H1 (cell line): ENCODE results near the gene PRKAB1. TPM values are rescaled to one million over a fixed set of nuclear protein-coding genes. Genes with fewer than 3 reads are reported as not detected.

Source experiments
- CTCF ChIA-PET: fragments of 300-600 bp; sonication (Branson Sonifier 250); formaldehyde crosslinking; loops from one replicate; lab custom pipeline; 2021; ENCODE audit not compliant: partially characterized antibody; lab: Charles Lee
- POLR2A ChIA-PET: fragments of 300-600 bp; sonication (Branson Sonifier 250); formaldehyde crosslinking; loops from one replicate; lab custom pipeline; 2021; ENCODE audit warnings: inconsistent platforms; ENCODE audit not compliant: partially characterized antibody; lab: Charles Lee
- DNase-seq, 2 experiments: peaks; one replicate each; pipeline versions ENCODE4 v3.0.0 to v3.0.0-alpha.2; 2010 to 2022; ENCODE audit warnings: low spot score in 2 of 2, low read depth in 1 of 2, mixed read lengths in 1 of 2
- FAIRE-seq: peaks from 2 replicates; lab custom pipeline; 2011; peaks lifted over from hg19 to GRCh38; lab: Jason Lieb, UNC
- H2AFZ ChIP-seq: 2 replicates; pipeline ENCODE4 v1.8.1; 2012; ENCODE audit warnings: low read length, inconsistent platforms
- H2AK5ac ChIP-seq: 2 replicates; pipeline ENCODE4 v1.6.1; 2013; ENCODE audit warnings: low read depth, low read length
- H2BK120ac ChIP-seq: replicated peaks from 2 replicates; pipeline ENCODE3; 2013; ENCODE audit warnings: low read depth, low read length, inconsistent platforms
- H2BK12ac ChIP-seq: 2 replicates; pipeline ENCODE4 v1.6.1; 2013; ENCODE audit warnings: low read depth, low read length
- H2BK15ac ChIP-seq: 2 replicates; pipeline ENCODE4 v1.6.1; 2013; ENCODE audit warnings: low read length
- H2BK20ac ChIP-seq: 2 replicates; pipeline ENCODE4 v1.6.1; 2013; ENCODE audit warnings: low read length
- H2BK5ac ChIP-seq: 2 replicates; pipeline ENCODE4 v1.6.1; 2013; ENCODE audit warnings: low read depth, low read length
- H3K14ac ChIP-seq: 2 replicates; pipeline ENCODE4 v1.6.1; 2013; ENCODE audit warnings: inconsistent platforms; ENCODE audit not compliant: insufficient read length
- H3K18ac ChIP-seq: 2 replicates; pipeline ENCODE4 v1.6.1; 2013; ENCODE audit warnings: low read length; ENCODE audit errors: extremely low read depth
- H3K23ac ChIP-seq: 2 replicates; pipeline ENCODE4 v1.6.1; 2013; ENCODE audit warnings: inconsistent platforms; ENCODE audit not compliant: insufficient read length
- H3K23me2 ChIP-seq: 2 replicates; pipeline ENCODE4 v1.6.1; 2013; ENCODE audit warnings: low read depth, low read length
- H3K27ac ChIP-seq: 2 replicates; pipeline ENCODE4 v1.6.1; 2011; ENCODE audit warnings: low read depth, low read length, inconsistent platforms
- H3K27me3 ChIP-seq, 4 experiments: replicated peaks in 1 of 4; 1 replicate in 1 of 4; 2 replicates in 3 of 4; pipeline versions ENCODE4 v1.6.1 to v1.8.1; 2011 to 2013; ENCODE audit warnings: low read length in 3 of 4, mild to moderate bottlenecking in 3 of 4, inconsistent platforms in 2 of 4, mixed read lengths in 2 of 4, moderate library complexity in 1 of 4; ENCODE audit not compliant: control insufficient read depth in 3 of 4, insufficient read depth in 3 of 4; ENCODE audit errors: extremely low read depth in 1 of 4
- H3K36me3 ChIP-seq, 4 experiments: 2 replicates each; pipeline versions ENCODE4 v1.6.1 to v1.8.1; 2011 to 2013; ENCODE audit warnings: mild to moderate bottlenecking in 4 of 4, low read length in 3 of 4, moderate library complexity in 2 of 4, control low read depth in 1 of 4, inconsistent platforms in 1 of 4; ENCODE audit not compliant: insufficient read depth in 4 of 4, control insufficient read depth in 2 of 4
- H3K4ac ChIP-seq: replicated peaks from 2 replicates; pipeline ENCODE3; 2013; ENCODE audit warnings: low read length, low read depth, mixed read lengths, inconsistent platforms; ENCODE audit not compliant: insufficient read length
- H3K4me1 ChIP-seq, 4 experiments: replicated peaks in 1 of 4; 1 replicate in 1 of 4; 2 replicates in 3 of 4; pipeline versions ENCODE4 v1.6.1 to v1.8.1; 2011 to 2013; ENCODE audit warnings: low read length in 3 of 4, inconsistent platforms in 2 of 4, mixed read lengths in 1 of 4; ENCODE audit not compliant: insufficient read depth in 4 of 4, control insufficient read depth in 3 of 4
- H3K4me2 ChIP-seq, 2 experiments: 2 replicates each; pipeline versions ENCODE4 v1.6.1 to v1.8.1; 2011 to 2013; ENCODE audit warnings: low read depth in 2 of 2, low read length in 2 of 2, control low read depth in 1 of 2, inconsistent platforms in 1 of 2, mild to moderate bottlenecking in 1 of 2; ENCODE audit not compliant: insufficient read depth in 1 of 2
- H3K4me3 ChIP-seq, 4 experiments: fragments of 200-600, 300-600 bp in 1 of 4; sonication (generic), shearing (Covaris generic), sonication (Bioruptor Twin) in 1 of 4; 2 replicates each; pipeline versions ENCODE4 v1.5.1 to v1.8.1; 2011 to 2016; ENCODE audit warnings: low read length in 4 of 4, low read depth in 3 of 4, control low read depth in 2 of 4, inconsistent platforms in 2 of 4, mild to moderate bottlenecking in 2 of 4, mixed read lengths in 1 of 4, moderate library complexity in 1 of 4; ENCODE audit not compliant: insufficient read depth in 2 of 4; ENCODE audit errors: extremely low read depth in 1 of 4
- H3K56ac ChIP-seq: replicated peaks from 2 replicates; pipeline ENCODE3; 2013; ENCODE audit warnings: low read depth, mild to moderate bottlenecking, mixed read lengths, low read length, inconsistent platforms; ENCODE audit not compliant: insufficient read length
- H3K79me1 ChIP-seq: 2 replicates; pipeline ENCODE4 v1.6.1; 2013; ENCODE audit warnings: low read depth, low read length, control low read depth
- H3K79me2 ChIP-seq, 2 experiments: 2 replicates each; pipeline versions ENCODE4 v1.6.1 to v1.8.1; 2012 to 2013; ENCODE audit warnings: low read length in 2 of 2, mild to moderate bottlenecking in 2 of 2, inconsistent platforms in 1 of 2; ENCODE audit not compliant: insufficient read depth in 2 of 2, control insufficient read depth in 1 of 2
- H3K9ac ChIP-seq, 4 experiments: replicated peaks in 1 of 4; 1 replicate in 1 of 4; 2 replicates in 3 of 4; pipeline versions ENCODE4 v1.6.1 to v1.8.1; 2011 to 2013; ENCODE audit warnings: low read depth in 3 of 4, low read length in 3 of 4, control low read depth in 2 of 4, mild to moderate bottlenecking in 2 of 4, moderate library complexity in 2 of 4, inconsistent platforms in 1 of 4; ENCODE audit errors: extremely low read depth in 1 of 4
- H3K9me3 ChIP-seq, 2 experiments: 2 replicates each; pipeline versions ENCODE4 v1.6.1 to v1.8.1; 2012 to 2013; ENCODE audit warnings: mild to moderate bottlenecking in 2 of 2, moderate library complexity in 2 of 2, control low read depth in 1 of 2, inconsistent platforms in 1 of 2, low read depth in 1 of 2, low read length in 1 of 2, mixed read lengths in 1 of 2; ENCODE audit not compliant: insufficient read depth in 2 of 2
- H4K20me1 ChIP-seq, 2 experiments: replicated peaks in 1 of 2; 2 replicates each; pipeline versions ENCODE3 to v1.8.1; 2011 to 2013; ENCODE audit warnings: inconsistent platforms in 2 of 2, low read length in 2 of 2, mild to moderate bottlenecking in 1 of 2; ENCODE audit not compliant: insufficient read depth in 2 of 2, control insufficient read depth in 1 of 2
- H4K5ac ChIP-seq: 2 replicates; pipeline ENCODE4 v1.6.1; 2013; ENCODE audit warnings: low read length, low read depth, mixed read lengths, inconsistent platforms; ENCODE audit not compliant: insufficient read length
- H4K8ac ChIP-seq: 2 replicates; pipeline ENCODE4 v1.8.0; 2013; ENCODE audit warnings: mild to moderate bottlenecking, moderate library complexity, low read length, inconsistent platforms; ENCODE audit not compliant: insufficient read depth; ENCODE audit errors: extremely low read depth
- H4K91ac ChIP-seq: replicated peaks from 2 replicates; pipeline ENCODE3; 2013; ENCODE audit warnings: low read length, mixed read lengths, inconsistent platforms; ENCODE audit not compliant: insufficient read length
- ASH2L ChIP-seq: fragments of 200-600, 300-600 bp; sonication (generic); IDR thresholded peaks from one replicate; pipeline ENCODE4 v1.7.1; 2017; ENCODE audit warnings: low read length
- FOSL1 ChIP-seq: IDR thresholded peaks from 2 replicates; pipeline ENCODE4 v1.6.1; 2011; ENCODE audit warnings: mild to moderate bottlenecking, low read depth, low read length, moderate library complexity; ENCODE audit not compliant: insufficient read depth
- RNF2 ChIP-seq: fragments of 200-900, 300-1000 bp; sonication (generic); IDR thresholded peaks from 2 replicates; pipeline ENCODE4 v1.7.1; 2016; ENCODE audit warnings: borderline replicate concordance, low read depth, mild to moderate bottlenecking, antibody characterized with exemption, low read length; ENCODE audit not compliant: poor library complexity, severe bottlenecking; ENCODE audit errors: missing control alignments
- USF2 ChIP-seq: IDR thresholded peaks from 2 replicates; pipeline ENCODE4 v1.6.1; 2011; ENCODE audit warnings: low read length, improper control_type of control experiment
- WGBS, 2 experiments: shearing (Covaris generic) in 1 of 2; methylation state at CpG; one replicate each; pipeline versions ENCODE4 v1.1.6 to v1.1.7; 2013 to 2015; ENCODE audit warnings: low lambda C conversion rate in 2 of 2, mixed read lengths in 2 of 2, inconsistent platforms in 1 of 2, low coverage in 1 of 2, missing lambda C conversion rate in 1 of 2; ENCODE audit not compliant: insufficient replicate concordance in 2 of 2, insufficient coverage in 1 of 2, insufficient read length in 1 of 2; ENCODE audit errors: extremely low coverage in 1 of 2, missing lambda C conversion rate in 1 of 2; 5-methylcytosine and 5-hydroxymethylcytosine counted together
- polyA plus RNA-seq, 7 experiments: library from polyadenylated mRNA; depleted of rRNA in 3 of 7; stranded (reverse) in 5 of 7; unstranded in 2 of 7; fragments of >200 nt in 5 of 7; fragments of 200-250 nt in 2 of 7; gene quantifications; 1 replicate in 5 of 7; 2 replicates in 1 of 7; 4 replicates in 1 of 7; pipeline versions ENCODE4 v1.2.1 to v1.2.3, GENCODE V29; 2011 to 2013; ENCODE audit warnings: missing spikeins in 2 of 7, mixed read lengths in 2 of 7
- total RNA-seq: library from RNA; stranded (reverse); fragmentation: NEBNext Ultra II Directional; extraction: Animal tissue kit (Norgen Biotek cat#: 25700); gene quantifications from 2 replicates; pipeline ENCODE4 v1.2.1, GENCODE V29; 2021

The PRKAB1 gene
- total and polyA plus RNA-seq, 2 of the 8 experiments (the other 6 are each of a cell fraction or from before 2014, with no cell fraction given) = 24.0 to 32.1 TPM

GRCh38 chr12:119624966-119625365, 43.0 kb upstream of the PRKAB1 start:
- ChIA-PET CTCF (interaction anchor here (1.3 to 3.8 kb wide), 2 partner anchors 11 to 19 kb away, joined by 3 to 13 read pairs; no protein-coding TSS in a partner anchor), POLR2A (no interaction called here)
- no peak overlapping the region for H2BK12ac ChIP-seq
- TF ChIP-seq USF2 (no peak), FOSL1 (no peak), RNF2 (no peak), ASH2L (no peak)
- 94% methylated on average over 4 of the region's 4 CpGs; no CpG with 5 or more reads in 1 of the 2 experiments for WGBS, 2 experiments
- DNase-seq (no peak), FAIRE-seq (no peak)
- H2BK15ac ChIP-seq = no peak overlapping the region
- H3K4me1 ChIP-seq = no peaks in the 10 kb centered on the region
- H2BK120ac ChIP-seq = no peak overlapping the region
- no peak overlapping the region for H2BK5ac ChIP-seq
- H4K20me1 ChIP-seq = no peaks in the 10 kb centered on the region
- H3K79me2 ChIP-seq = no peaks in the 10 kb centered on the region
- H3K4ac ChIP-seq = no peak overlapping the region
- H3K23ac ChIP-seq = no peak overlapping the region
- H3K4me2 ChIP-seq = no peak overlapping the region
- no peak overlapping the region for H4K5ac ChIP-seq
- H3K9ac ChIP-seq = no peak overlapping the region
- no peaks in the 10 kb centered on the region for H3K79me1 ChIP-seq
- no peak overlapping the region for H4K8ac ChIP-seq
- H4K91ac ChIP-seq = no peak overlapping the region
- H3K23me2 ChIP-seq = no peaks in the 10 kb centered on the region
- H2BK20ac ChIP-seq = no peak overlapping the region
- no peak overlapping the region for H3K27ac ChIP-seq
- no peak overlapping the region for H2AK5ac ChIP-seq
- no peak overlapping the region for H3K18ac ChIP-seq
- H3K27me3 ChIP-seq = no peaks in the 10 kb centered on the region
- H3K14ac ChIP-seq = no peak overlapping the region
- H3K36me3 ChIP-seq = no peaks in the 10 kb centered on the region
- no peaks in the 10 kb centered on the region for H3K9me3 ChIP-seq
- no peak overlapping the region for H2AFZ ChIP-seq
- H3K4me3 ChIP-seq = no peak overlapping the region
- no peak overlapping the region for H3K56ac ChIP-seq
